K562 (cell line): ENCODE data around the gene LRRC57. TPM values are rescaled to one million over a fixed set of nuclear protein-coding genes. Genes with fewer than 3 reads are reported as not detected.

Source experiments
- ETV1 ChIP-seq: fragments of 450-650 bp; conservative IDR thresholded peaks from 2 replicates; pipeline ENCODE4 v1.6.1; 2016; ENCODE audit warnings: missing genetic modification characterization, control low read depth, low read depth, missing compliant biosample characterization
- FOXK1 ChIP-seq: sonication (generic); formaldehyde crosslinking; IDR thresholded peaks from 2 replicates; pipeline ENCODE4 v1.8.0; 2022; ENCODE audit warnings: missing genetic modification reagents, mild to moderate bottlenecking, borderline replicate concordance
- FOXP1 ChIP-seq: sonication (generic); formaldehyde crosslinking; IDR thresholded peaks from 2 replicates; pipeline ENCODE4 v1.8.0; 2022; ENCODE audit warnings: mild to moderate bottlenecking, missing genetic modification reagents
- FUS ChIP-seq: fragments of 200-400 bp; formaldehyde crosslinking; optimal IDR thresholded peaks from 2 replicates; pipeline ENCODE3; 2017; ENCODE audit warnings: low read depth, low read length
- HDAC1 ChIP-seq, 2 experiments: fragments of 450-650 bp; IDR thresholded peaks; 2 replicates each; pipeline ENCODE4 v1.6.1; 2016 to 2017; ENCODE audit warnings: inconsistent platforms in 1 of 2, mild to moderate bottlenecking in 1 of 2, moderate library complexity in 1 of 2
- ID3 ChIP-seq, 2 experiments: fragments of 250-450 bp in 1 of 2; fragments of 450-650 bp in 1 of 2; sonication (Bioruptor Pico) in 1 of 2; IDR thresholded peaks; 2 replicates each; pipeline versions ENCODE4 v1.6.1 to v1.8.0; 2016 to 2021; ENCODE audit warnings: mild to moderate bottlenecking in 2 of 2, moderate library complexity in 2 of 2, missing compliant biosample characterization in 1 of 2, missing genetic modification characterization in 1 of 2
- NCOA2 ChIP-seq, 2 experiments: fragments of 450-650 bp; IDR thresholded peaks; 2 replicates each; pipeline ENCODE4 v1.6.1; 2018; ENCODE audit warnings: mild to moderate bottlenecking in 2 of 2, moderate library complexity in 1 of 2; ENCODE audit not compliant: partially characterized antibody in 2 of 2
- NELFE ChIP-seq: IDR thresholded peaks from 2 replicates; pipeline ENCODE4 v1.6.1; 2011; ENCODE audit warnings: mild to moderate bottlenecking; ENCODE audit not compliant: insufficient read depth, insufficient read length
- RFX1 ChIP-seq: fragments of 450-650 bp; IDR thresholded peaks from 2 replicates; pipeline ENCODE4 v1.6.1; 2016; ENCODE audit warnings: mild to moderate bottlenecking, moderate library complexity
- RHOXF2B ChIP-seq: fragments of 250-450 bp; sonication (Bioruptor Pico); conservative IDR thresholded peaks from 2 replicates; pipeline ENCODE4 v1.5.1; 2021
- SETDB1 ChIP-seq: IDR thresholded peaks from one replicate; pipeline ENCODE4 v1.6.1; 2012; ENCODE audit warnings: low read length, control low read depth, inconsistent platforms
- SIN3A ChIP-seq, 2 experiments: fragments of 150-350 bp in 1 of 2; IDR thresholded peaks; 2 replicates each; pipeline ENCODE4 v1.6.1; 2011 to 2016; ENCODE audit warnings: borderline replicate concordance in 2 of 2, low read depth in 2 of 2, low read length in 2 of 2, mild to moderate bottlenecking in 2 of 2, moderate library complexity in 2 of 2; ENCODE audit not compliant: control insufficient read depth in 1 of 2
- SP1 ChIP-seq: sonication (generic); formaldehyde crosslinking; IDR thresholded peaks from 2 replicates; pipeline ENCODE4 v1.8.1; 2022; ENCODE audit warnings: mild to moderate bottlenecking, missing genetic modification reagents
- SPI1 ChIP-seq: IDR thresholded peaks from 2 replicates; pipeline ENCODE4 v1.6.1; 2011; ENCODE audit warnings: low read depth, low read length, control low read depth, borderline replicate concordance
- TCF3 ChIP-seq: sonication (generic); formaldehyde crosslinking; IDR thresholded peaks from 2 replicates; pipeline ENCODE4 v1.4.0; 2020; ENCODE audit warnings: mild to moderate bottlenecking, missing genetic modification reagents
- XRCC5 ChIP-seq: fragments of 200-400 bp; formaldehyde crosslinking; IDR thresholded peaks from 2 replicates; pipeline ENCODE4 v1.6.1; 2017; ENCODE audit warnings: low read depth, mild to moderate bottlenecking, low read length
- ZBTB11 ChIP-seq, 3 experiments: fragments of 200-800 bp in 1 of 3; fragments of 250-450 bp in 1 of 3; fragments of 450-650 bp in 1 of 3; sonication (Bioruptor Pico) in 1 of 3; sonication (Bioruptor generic) in 1 of 3; formaldehyde crosslinking in 1 of 3; IDR thresholded peaks; 2 replicates each; pipeline versions ENCODE4 v1.6.1 to v1.8.0; 2016 to 2022; ENCODE audit warnings: mild to moderate bottlenecking in 2 of 3, missing genetic modification characterization in 2 of 3, missing compliant biosample characterization in 1 of 3, moderate library complexity in 1 of 3
- ZNF124 ChIP-seq: sonication (generic); formaldehyde crosslinking; IDR thresholded peaks from 2 replicates; pipeline ENCODE4 v1.8.1; 2022; ENCODE audit warnings: missing genetic modification reagents
- ZNF23 ChIP-seq: fragments of 250-450 bp; sonication (Bioruptor Pico); IDR thresholded peaks from 2 replicates; pipeline ENCODE4 v1.4.0; 2020; ENCODE audit warnings: mild to moderate bottlenecking
- ZNF41 ChIP-seq: fragments of 250-450 bp; sonication (Bioruptor Pico); conservative IDR thresholded peaks from 2 replicates; pipeline ENCODE4 v1.4.0; 2020; ENCODE audit warnings: mild to moderate bottlenecking
- ZNF444 ChIP-seq: fragments of 250-450 bp; sonication (Bioruptor Pico); IDR thresholded peaks from 2 replicates; pipeline ENCODE4 v1.4.0; 2020; ENCODE audit warnings: mild to moderate bottlenecking, moderate library complexity
- polyA plus RNA-seq, 8 experiments: library from polyadenylated mRNA; depleted of rRNA in 4 of 8; stranded (reverse) in 5 of 8; unstranded in 3 of 8; fragments of >200 nt; fragmentation: Nextera tagmentation in 2 of 8; fragmentation: Illumina TruSeq in 1 of 8; extraction: Ambion mirVana in 2 of 8; extraction: Trizol in 1 of 8; gene quantifications; 2 replicates each; pipeline versions ENCODE4 v1.2.1 to v1.2.3, GENCODE V29; 2011 to 2014; ENCODE audit warnings: inconsistent platforms in 1 of 8, missing spikeins in 1 of 8
- total RNA-seq, 7 experiments: library from RNA; depleted of rRNA in 6 of 7; stranded (reverse); fragments of >200 nt in 6 of 7; fragmentation: Illumina TruSeq in 2 of 7; extraction: Trizol in 2 of 7; gene quantifications; 2 replicates each; pipeline versions ENCODE4 v1.2.1 to v1.2.3, GENCODE V29; 2011 to 2021; ENCODE audit warnings: low replicate concordance in 1 of 7

LRRC57 gene
- total and polyA plus RNA-seq, 9 of the 15 experiments (the other 6 are each of a cell fraction or from before 2014, with no cell fraction given), result 3.9 to 20.4 (median 14.8) TPM

DNA sequence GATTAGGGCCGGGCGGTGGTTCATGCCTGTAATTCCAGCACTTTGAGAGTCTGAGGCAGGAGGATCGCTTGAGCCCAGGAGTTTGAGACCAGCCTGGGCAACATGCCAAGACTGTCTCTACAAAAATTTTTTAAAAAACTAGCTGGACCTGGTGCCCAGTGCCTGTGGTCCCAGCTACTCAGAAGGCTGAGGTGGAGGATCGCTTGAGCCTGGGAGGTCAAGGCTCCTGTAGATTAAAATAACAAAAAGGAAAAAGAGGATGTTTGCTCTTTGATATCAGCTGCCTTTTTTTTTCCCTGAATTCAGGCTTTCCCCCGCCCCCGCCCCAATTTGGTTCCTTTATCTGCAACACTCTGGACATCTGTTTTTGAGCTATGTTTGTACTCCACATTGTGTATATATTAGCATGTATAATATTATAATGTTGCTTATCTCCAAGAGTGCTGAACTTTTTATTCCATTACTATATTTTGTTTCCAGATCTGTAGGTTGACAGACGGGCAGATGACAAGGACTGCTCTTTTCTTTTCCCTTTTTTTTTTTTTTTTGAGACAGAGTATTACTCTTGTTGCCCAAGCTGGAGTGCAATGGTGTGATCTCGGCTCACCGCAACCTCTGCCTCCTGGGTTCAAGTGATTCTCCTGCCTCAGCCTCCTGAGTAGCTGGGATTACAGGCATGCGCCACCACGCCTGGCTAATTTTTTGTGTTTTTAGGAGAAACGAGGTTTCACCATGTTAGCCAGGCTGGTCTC is 48.6 kb downstream of the LRRC57 start (continued):
- peak in 1 of 2 experiments; percentile 61; a peak in 2 of 4 replicates for TF ChIP-seq HDAC1 (IDR thresholded peaks at IDR 0.05)
- TF ChIP-seq FOXP1, result no peak
- no peak for TF ChIP-seq ETV1 (tag)
- no peak for TF ChIP-seq SPI1
- TF ChIP-seq SETDB1, result no peak
- TF ChIP-seq SIN3A (IDR thresholded peaks at IDR 0.05; ENCODE audit: borderline replicate concordance in 2 of 2, control insufficient read depth in 1 of 2, low read depth in 2 of 2, low read length in 2 of 2), result no peak
- TF ChIP-seq ID3 (CRISPR knock-in tag; IDR thresholded peaks at IDR 0.05), result no peak
- TF ChIP-seq ID3 (tag; IDR thresholded peaks at IDR 0.05), result no peak
- no peak for TF ChIP-seq ZBTB11 (CRISPR knock-in tag; IDR thresholded peaks at IDR 0.05)
- no peak for TF ChIP-seq ZNF444 (CRISPR knock-in tag)
- peak; percentile 68 for TF ChIP-seq TCF3
- peak; percentile 26; the same call in 1 of the 2 replicates for TF ChIP-seq SP1 (CRISPR knock-in tag)
- no peak for TF ChIP-seq ZNF23 (CRISPR knock-in tag)
- no peak for TF ChIP-seq ZNF124 (CRISPR knock-in tag)
- no peak for TF ChIP-seq FUS
- no peak for TF ChIP-seq RHOXF2B
- no peak for TF ChIP-seq NELFE
- TF ChIP-seq XRCC5, result no peak
- TF ChIP-seq NCOA2 (IDR thresholded peaks at IDR 0.05; ENCODE audit: partially characterized antibody in 2 of 2), result no peak
- no peak for TF ChIP-seq ZNF41 (CRISPR knock-in tag)
- TF ChIP-seq RFX1, result no peak
- no peak for TF ChIP-seq FOXK1
